ENCODE measurements around the gene MYOF.
"Not testable (repeated sequence)": the region's sequence is repeated elsewhere in the genome, so short reads cannot be mapped to it uniquely, and the experiment has no call there.

Gene MYOF

DNA sequence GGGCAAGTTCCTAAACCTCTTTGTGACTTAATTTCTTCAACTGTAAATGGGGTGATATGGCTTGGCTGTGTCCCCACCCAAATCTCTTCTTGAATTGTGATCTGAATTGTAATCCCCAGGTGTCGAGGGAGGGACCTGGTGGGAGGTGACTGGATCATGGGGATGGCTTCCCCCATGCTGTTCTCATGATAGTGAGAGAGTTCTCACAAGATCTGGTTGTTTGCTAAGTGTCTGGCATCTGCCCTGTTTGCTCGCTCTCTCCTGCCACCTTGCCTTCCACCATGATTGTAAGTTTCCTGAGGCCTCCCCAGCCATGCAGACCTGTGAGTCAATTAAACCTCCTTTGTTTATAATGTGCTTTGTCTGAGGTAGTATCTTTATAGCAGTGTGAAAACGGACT is 177.0 kb downstream of the MYOF start:
- Histone ChIP-seq H3K9ac (ENCODE audit: low read length) (no peak overlapping the region), H3K4me3 (ENCODE audit: low read length) (no peak overlapping the region), H3K36me3 (ENCODE audit: control insufficient read depth, insufficient read depth, low read length, severe bottlenecking) (peaks cover 51% of the 10 kb centered on the region), H3K27me3 (replicated peaks; ENCODE audit: control insufficient read depth, insufficient read depth, low read length) (no peaks in the 10 kb centered on the region), H3K9me3 (ENCODE audit: control insufficient read depth, low read length) (no peaks in the 10 kb centered on the region), H3K4me1 (ENCODE audit: control insufficient read depth, insufficient read depth, low read length) (peaks cover 13% of the 10 kb centered on the region)
- DNase-seq (ENCODE audit: low read depth): no peak

DNA sequence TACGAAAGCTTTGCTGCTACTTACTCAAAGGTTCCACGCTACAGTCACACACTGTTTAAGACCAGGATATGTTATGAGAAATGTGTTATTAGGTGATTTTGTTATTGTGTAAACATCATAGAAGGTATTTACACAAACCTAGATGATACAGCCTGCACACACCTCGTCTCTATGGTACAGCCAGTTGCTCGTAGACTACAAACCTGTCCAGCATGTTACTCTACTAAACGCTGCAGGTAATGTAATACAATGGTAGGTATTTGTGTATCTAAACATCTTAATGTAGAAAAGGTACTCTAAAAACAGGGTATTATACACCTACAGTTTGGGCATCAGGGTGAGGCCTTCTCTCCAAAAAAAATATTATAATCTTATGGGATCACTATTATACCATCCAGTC is 181.2 kb downstream of the MYOF start:
- H3K27me3 ChIP-seq (replicated peaks; ENCODE audit: control insufficient read depth, insufficient read depth, low read length): no peaks in the 10 kb centered on the region
- H3K9me3 ChIP-seq (ENCODE audit: control insufficient read depth, low read length): no peaks in the 10 kb centered on the region
- H3K36me3 ChIP-seq (ENCODE audit: control insufficient read depth, insufficient read depth, low read length, severe bottlenecking): peaks cover 23% of the 10 kb centered on the region
- no peak for DNase-seq (ENCODE audit: low read depth)
- no peak overlapping the region for H3K9ac ChIP-seq (ENCODE audit: low read length)
- H3K4me3 ChIP-seq (ENCODE audit: low read length): no peak overlapping the region
- H3K4me1 ChIP-seq (ENCODE audit: control insufficient read depth, insufficient read depth, low read length): no peaks in the 10 kb centered on the region

DNA sequence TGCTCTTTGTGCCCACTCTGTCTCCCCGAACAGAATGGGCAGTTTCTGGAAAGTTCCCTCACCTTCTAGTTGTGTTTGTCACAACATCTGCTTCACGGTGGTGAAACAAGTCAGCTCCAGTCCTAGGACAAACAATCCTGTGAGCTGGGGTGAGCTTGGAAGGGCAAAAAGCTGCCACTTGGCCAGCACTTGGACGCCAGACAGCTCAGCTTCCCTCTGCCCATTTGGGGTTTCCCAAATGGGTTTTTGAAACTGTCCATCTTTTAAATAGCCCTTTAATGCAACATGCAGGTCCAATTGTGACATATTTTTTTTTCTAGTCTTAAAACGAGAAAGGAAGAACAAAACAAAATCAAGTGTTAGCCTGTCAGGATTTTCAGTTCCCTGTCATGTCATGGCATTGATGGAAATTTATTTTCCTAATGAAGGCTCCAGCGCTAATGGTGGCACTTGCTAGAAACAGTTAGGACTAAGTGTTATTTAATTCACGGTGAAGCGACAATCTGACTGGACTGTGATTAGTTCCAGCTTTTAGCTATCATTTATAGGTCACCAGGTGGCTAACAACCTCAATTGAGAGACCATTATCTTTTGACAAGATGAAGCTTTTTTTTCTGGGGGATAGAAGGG is 181.7 kb downstream of the MYOF start:
- Histone ChIP-seq H3K9me3 (ENCODE audit: control insufficient read depth, low read length) (no peaks in the 10 kb centered on the region), H3K4me3 (ENCODE audit: low read length) (no peak overlapping the region)
- no peak for DNase-seq (ENCODE audit: low read depth)

DNA sequence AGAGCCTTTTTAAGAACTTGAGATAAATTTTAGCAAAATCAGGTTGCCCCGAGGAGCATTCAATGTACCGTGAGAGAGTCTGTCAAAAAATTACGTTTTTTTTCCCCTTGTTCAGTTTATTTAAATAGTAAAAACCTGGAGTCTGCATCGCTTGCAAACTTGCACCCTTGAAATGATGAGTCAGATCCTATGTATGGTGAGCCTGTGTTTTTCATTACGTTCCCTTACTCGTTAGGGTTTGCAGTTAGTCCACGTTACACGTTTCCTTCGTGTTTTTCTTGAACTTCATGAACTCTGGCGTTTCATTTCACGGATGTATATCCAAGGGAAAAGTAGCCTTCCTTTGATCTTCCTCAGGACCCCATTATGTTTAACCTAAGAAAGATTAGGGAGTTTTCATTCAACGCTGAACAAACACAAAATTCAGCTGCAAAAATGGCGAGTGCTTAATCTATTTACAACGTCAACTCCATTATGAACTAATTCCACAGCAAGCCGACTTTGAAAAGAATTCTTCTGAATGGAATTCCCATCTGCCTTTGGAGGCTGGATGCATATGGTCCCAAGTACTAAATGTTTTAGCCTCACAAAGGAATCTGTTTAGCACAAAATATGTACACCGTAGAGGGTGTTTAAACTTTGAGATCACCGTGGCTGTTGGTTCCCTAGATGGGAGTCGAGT is 182.4 kb downstream of the MYOF start:
- Histone ChIP-seq H3K36me3 (ENCODE audit: control insufficient read depth, insufficient read depth, low read length, severe bottlenecking) (peaks cover 14% of the 10 kb centered on the region), H3K9me3 (ENCODE audit: control insufficient read depth, low read length) (no peaks in the 10 kb centered on the region), H3K9ac (ENCODE audit: low read length) (no peak overlapping the region), H3K27me3 (replicated peaks; ENCODE audit: control insufficient read depth, insufficient read depth, low read length) (no peaks in the 10 kb centered on the region), H3K4me3 (ENCODE audit: low read length) (no peak overlapping the region), H3K4me1 (ENCODE audit: control insufficient read depth, insufficient read depth, low read length) (no peaks in the 10 kb centered on the region)
- DNase-seq (ENCODE audit: low read depth): peak; percentile 76

More for the DNA sequence above, 181.7 kb downstream of the MYOF start:
- H3K27me3 ChIP-seq (replicated peaks; ENCODE audit: control insufficient read depth, insufficient read depth, low read length): no peaks in the 10 kb centered on the region
- H3K4me1 ChIP-seq (ENCODE audit: control insufficient read depth, insufficient read depth, low read length): no peaks in the 10 kb centered on the region
- no peak overlapping the region for H3K9ac ChIP-seq (ENCODE audit: low read length)
- peaks cover 20% of the 10 kb centered on the region for H3K36me3 ChIP-seq (ENCODE audit: control insufficient read depth, insufficient read depth, low read length, severe bottlenecking)

DNA sequence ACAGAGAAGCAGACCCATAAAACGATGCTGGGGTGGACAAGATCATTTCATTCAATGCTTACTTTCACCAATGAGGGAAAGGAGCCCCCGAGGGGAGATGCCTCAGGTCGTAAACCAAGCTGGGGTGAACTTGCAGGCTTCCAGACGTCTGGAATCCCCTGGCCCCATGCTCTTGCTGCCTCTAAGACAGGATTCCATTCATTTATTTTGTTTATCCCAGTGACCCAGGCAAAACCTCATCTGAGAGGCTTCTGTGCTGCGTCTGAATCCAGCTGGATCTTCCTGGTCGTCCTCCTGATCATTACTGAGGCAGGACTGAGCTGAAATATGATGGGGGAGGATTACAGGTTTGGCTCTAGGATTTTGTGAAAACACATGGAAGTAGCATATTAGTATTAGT is 182.9 kb downstream of the MYOF start:
- no peak overlapping the region for H3K9ac ChIP-seq (ENCODE audit: low read length)
- no peaks in the 10 kb centered on the region for H3K27me3 ChIP-seq (replicated peaks; ENCODE audit: control insufficient read depth, insufficient read depth, low read length)
- no peaks in the 10 kb centered on the region for H3K4me1 ChIP-seq (ENCODE audit: control insufficient read depth, insufficient read depth, low read length)
- peaks cover 8% of the 10 kb centered on the region for H3K36me3 ChIP-seq (ENCODE audit: control insufficient read depth, insufficient read depth, low read length, severe bottlenecking)
- no peak overlapping the region for H3K4me3 ChIP-seq (ENCODE audit: low read length)
- H3K9me3 ChIP-seq (ENCODE audit: control insufficient read depth, low read length): no peaks in the 10 kb centered on the region
- peak; percentile 29 for DNase-seq (ENCODE audit: low read depth)

DNA sequence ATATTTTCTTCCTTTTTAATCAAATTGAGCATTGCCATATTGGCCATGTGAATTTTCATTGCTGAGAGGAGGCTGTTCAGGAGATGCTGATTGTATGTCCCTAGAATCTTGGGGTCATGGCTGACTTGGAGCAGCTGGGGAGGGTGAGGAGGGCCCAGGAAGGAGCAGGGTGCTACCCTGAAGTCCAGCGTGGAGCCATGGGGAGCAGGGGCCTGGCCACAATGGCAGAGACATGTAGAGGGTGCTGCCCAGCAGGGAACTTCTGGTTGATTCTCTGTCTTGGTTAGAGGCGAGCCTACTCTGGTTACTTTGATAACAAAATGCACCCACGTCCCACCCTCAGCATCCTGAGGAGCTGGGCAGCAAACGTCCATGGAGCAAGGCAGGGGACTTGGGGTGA is 186.0 kb downstream of the MYOF start:
- no peaks in the 10 kb centered on the region for H3K9me3 ChIP-seq (ENCODE audit: control insufficient read depth, low read length)
- H3K4me3 ChIP-seq (ENCODE audit: low read length): no peak overlapping the region
- H3K9ac ChIP-seq (ENCODE audit: low read length): no peak overlapping the region
- H3K27me3 ChIP-seq (replicated peaks; ENCODE audit: control insufficient read depth, insufficient read depth, low read length): no peaks in the 10 kb centered on the region
- no peaks in the 10 kb centered on the region for H3K36me3 ChIP-seq (ENCODE audit: control insufficient read depth, insufficient read depth, low read length, severe bottlenecking)
- H3K4me1 ChIP-seq (ENCODE audit: control insufficient read depth, insufficient read depth, low read length): no peaks in the 10 kb centered on the region
- no peak for DNase-seq (ENCODE audit: low read depth)

DNA sequence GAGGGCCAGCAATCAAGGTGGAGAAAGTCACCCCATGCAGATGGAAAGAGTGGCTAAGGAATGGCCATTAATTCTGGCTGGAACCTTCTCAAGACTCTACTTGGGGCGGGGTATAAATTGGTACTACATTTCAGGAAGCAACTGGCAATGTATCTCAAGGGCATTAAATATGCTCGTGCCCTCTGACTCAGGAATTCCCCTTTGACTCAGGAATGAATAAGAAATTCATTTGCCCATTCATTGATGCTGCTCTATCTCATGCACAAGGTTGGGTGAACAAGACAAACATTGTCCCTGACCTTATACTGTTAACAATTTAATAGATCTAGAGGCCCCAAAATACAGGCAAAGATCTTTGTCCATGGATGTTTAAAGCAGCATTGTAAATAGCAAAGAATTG is 188.1 kb downstream of the MYOF start:
- H3K27me3 ChIP-seq (replicated peaks; ENCODE audit: control insufficient read depth, insufficient read depth, low read length): no peaks in the 10 kb centered on the region
- no peak overlapping the region for H3K4me3 ChIP-seq (ENCODE audit: low read length)
- H3K4me1 ChIP-seq (ENCODE audit: control insufficient read depth, insufficient read depth, low read length): no peaks in the 10 kb centered on the region
- H3K9me3 ChIP-seq (ENCODE audit: control insufficient read depth, low read length): no peaks in the 10 kb centered on the region
- no peak overlapping the region for H3K9ac ChIP-seq (ENCODE audit: low read length)
- DNase-seq (ENCODE audit: low read depth): no peak
- H3K36me3 ChIP-seq (ENCODE audit: control insufficient read depth, insufficient read depth, low read length, severe bottlenecking): no peaks in the 10 kb centered on the region

DNA sequence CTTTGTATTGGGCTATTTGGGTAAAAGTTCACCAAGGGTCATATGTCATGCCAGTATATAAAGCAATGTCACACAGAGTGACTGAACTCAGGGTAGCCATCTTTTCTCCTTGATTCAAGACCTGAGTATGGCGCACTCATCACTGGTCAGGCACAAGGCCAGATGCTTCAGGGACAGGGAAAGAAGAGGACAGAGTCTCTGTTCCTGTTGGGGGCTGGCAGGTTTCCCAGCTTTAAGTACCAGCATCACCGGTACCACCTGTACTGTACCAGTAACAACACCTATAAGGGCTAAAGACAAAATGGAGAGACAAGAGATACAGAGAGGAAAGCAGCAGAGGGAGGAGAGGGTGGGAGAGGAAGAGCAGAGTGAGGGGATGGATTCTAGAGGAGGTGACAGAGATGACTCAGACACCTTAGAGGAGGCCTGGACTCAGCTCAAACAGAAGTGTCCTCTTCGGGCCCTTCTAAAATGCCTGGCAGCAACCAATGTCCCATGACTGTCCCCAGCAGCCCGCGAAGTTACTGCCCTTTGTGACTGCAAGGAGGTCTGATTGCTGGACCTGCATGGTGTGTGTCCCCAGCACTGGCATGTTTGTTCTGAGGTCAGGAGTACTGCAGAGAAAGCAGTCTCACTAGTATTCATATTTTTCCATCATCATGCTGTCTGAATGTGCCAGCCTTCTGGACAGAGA is 191.3 kb downstream of the MYOF start:
- Histone ChIP-seq H3K9me3 (ENCODE audit: control insufficient read depth, low read length) (no peaks in the 10 kb centered on the region), H3K27me3 (replicated peaks; ENCODE audit: control insufficient read depth, insufficient read depth, low read length) (no peaks in the 10 kb centered on the region), H3K4me3 (ENCODE audit: low read length) (no peak overlapping the region), H3K36me3 (ENCODE audit: control insufficient read depth, insufficient read depth, low read length, severe bottlenecking) (no peaks in the 10 kb centered on the region), H3K4me1 (ENCODE audit: control insufficient read depth, insufficient read depth, low read length) (no peaks in the 10 kb centered on the region), H3K9ac (ENCODE audit: low read length) (no peak overlapping the region)
- DNase-seq (ENCODE audit: low read depth): no peak

DNA sequence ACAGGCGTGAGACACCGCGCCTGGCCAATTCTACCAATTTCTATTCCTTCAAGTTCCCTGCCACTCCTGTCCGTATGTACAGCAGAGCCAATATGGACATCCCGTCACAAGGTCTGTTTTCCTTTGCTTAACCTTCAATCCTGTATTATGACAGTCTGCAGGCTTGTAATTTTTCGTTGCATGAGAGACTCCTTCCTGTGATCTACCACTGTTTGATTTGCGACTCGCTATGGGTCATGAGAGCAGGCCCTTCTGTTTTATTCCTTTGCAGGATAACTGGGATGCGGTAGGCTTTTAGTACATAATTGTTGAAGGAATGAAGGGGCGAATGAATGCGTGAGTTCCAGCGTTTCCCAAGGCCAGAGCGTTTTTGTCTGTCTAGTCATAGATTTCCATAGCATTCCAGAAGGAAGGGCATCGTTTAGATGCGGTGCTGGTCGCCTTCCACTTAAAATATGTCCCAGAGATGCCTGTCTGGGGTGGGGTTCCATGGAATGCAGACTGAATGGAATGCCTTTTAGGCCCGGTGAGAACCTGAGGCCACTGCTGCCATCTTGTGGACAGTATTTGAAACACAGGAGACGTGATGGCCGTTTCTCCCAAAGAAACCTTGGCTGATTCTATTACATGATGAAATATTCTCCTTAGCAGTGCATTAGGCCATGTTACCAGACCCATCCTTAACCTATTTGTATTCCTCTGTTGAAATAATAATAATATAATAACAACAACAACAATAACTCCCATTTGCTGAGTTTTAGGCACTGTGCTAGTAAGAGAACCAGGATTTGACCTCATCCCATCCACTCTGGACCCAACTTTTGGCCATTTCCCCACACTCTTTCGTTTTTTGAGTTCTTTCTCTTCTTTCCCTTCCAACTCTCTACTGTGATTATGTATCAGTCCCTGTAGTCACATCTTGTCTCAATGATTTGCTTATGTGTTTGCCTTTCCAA is 193.2 kb downstream of the MYOF start:
- Histone ChIP-seq H3K4me1 (ENCODE audit: control insufficient read depth, insufficient read depth, low read length) (no peaks in the 10 kb centered on the region), H3K9ac (ENCODE audit: low read length) (no peak overlapping the region), H3K27me3 (replicated peaks; ENCODE audit: control insufficient read depth, insufficient read depth, low read length) (no peaks in the 10 kb centered on the region), H3K36me3 (ENCODE audit: control insufficient read depth, insufficient read depth, low read length, severe bottlenecking) (no peaks in the 10 kb centered on the region), H3K9me3 (ENCODE audit: control insufficient read depth, low read length) (no peaks in the 10 kb centered on the region), H3K4me3 (ENCODE audit: low read length) (no peak overlapping the region)
- DNase-seq (ENCODE audit: low read depth): peak; percentile 96

DNA sequence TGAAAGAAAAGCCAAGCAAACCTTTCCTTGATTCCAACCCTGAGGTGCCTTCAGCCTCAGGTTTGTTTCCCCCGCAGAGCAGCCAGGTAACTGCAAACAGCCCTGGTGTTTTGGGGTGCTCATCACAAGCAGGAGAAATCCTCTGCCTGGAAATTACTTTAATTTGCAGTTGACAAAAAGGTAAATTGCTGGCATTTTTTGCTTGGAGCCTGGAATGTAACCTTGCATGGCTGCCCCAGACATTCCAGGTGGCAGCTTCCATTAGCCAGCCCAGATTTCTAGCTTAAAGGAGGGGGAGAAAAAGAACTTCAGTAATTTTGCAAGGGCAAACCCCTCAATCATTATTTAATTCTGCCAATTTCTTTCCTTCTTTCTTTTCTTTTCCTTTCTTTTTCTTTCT is 194.4 kb downstream of the MYOF start:
- Histone ChIP-seq H3K9ac (ENCODE audit: low read length) (no peak overlapping the region), H3K27me3 (replicated peaks; ENCODE audit: control insufficient read depth, insufficient read depth, low read length) (no peaks in the 10 kb centered on the region), H3K36me3 (ENCODE audit: control insufficient read depth, insufficient read depth, low read length, severe bottlenecking) (no peaks in the 10 kb centered on the region), H3K9me3 (ENCODE audit: control insufficient read depth, low read length) (no peaks in the 10 kb centered on the region), H3K4me1 (ENCODE audit: control insufficient read depth, insufficient read depth, low read length) (no peaks in the 10 kb centered on the region), H3K4me3 (ENCODE audit: low read length) (no peak overlapping the region)
- DNase-seq (ENCODE audit: low read depth): no peak

DNA sequence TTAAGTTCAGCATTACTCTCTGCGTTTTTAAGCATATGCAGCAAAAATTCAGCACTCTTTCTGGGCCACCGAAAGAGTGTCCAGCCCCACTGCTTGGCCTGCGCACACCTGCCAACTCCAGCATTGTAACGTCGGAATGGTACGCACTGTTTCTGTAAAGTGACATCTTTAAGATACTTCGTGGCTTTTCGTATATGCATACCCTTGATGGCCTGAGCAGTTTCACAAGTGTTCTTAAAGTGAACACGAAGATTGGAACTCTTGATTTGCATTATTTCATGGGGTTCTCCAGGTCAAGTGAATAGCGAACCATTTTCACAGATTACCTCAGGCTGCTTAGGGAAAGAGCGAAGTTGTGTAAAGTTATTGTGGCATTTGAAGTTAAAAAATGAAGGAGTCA is 197.9 kb downstream of the MYOF start:
- H3K36me3 ChIP-seq (ENCODE audit: control insufficient read depth, insufficient read depth, low read length, severe bottlenecking); H3K9me3 ChIP-seq (ENCODE audit: control insufficient read depth, low read length); DNase-seq (ENCODE audit: low read depth); H3K9ac ChIP-seq (ENCODE audit: low read length); H3K4me3 ChIP-seq (ENCODE audit: low read length); H3K4me1 ChIP-seq (ENCODE audit: control insufficient read depth, insufficient read depth, low read length); H3K27me3 ChIP-seq (replicated peaks; ENCODE audit: control insufficient read depth, insufficient read depth, low read length): not testable (repeated sequence)

All from adipocyte (in vitro differentiated cells).